Keratinocyte (primary cell): ENCODE measurements around the gene PCCA. TPM values are rescaled to one million over a fixed set of nuclear protein-coding genes. Genes with fewer than 3 reads are reported as not detected.
"Not testable (repeated sequence)": the region's sequence is repeated elsewhere in the genome, so short reads cannot be mapped to it uniquely, and the experiment has no call there.

ENCODE experiments used
- DNase-seq: peaks from one replicate; pipeline ENCODE4 v3.0.0-alpha.2; 2011; ENCODE audit warnings: low read depth, missing footprints, low spot score
- FAIRE-seq: peaks from 2 replicates; lab custom pipeline; 2011; peaks lifted over from hg19 to GRCh38; lab: Jason Lieb, UNC
- H2AFZ ChIP-seq: 2 replicates; pipeline ENCODE4 v1.6.0; 2012; ENCODE audit warnings: low read length, control low read depth, inconsistent platforms; ENCODE audit not compliant: control insufficient read depth
- H3K27ac ChIP-seq: 2 replicates; pipeline ENCODE4 v1.5.1; 2011; ENCODE audit warnings: low read length; ENCODE audit not compliant: control insufficient read depth, insufficient read depth
- H3K27me3 ChIP-seq: 3 replicates; pipeline ENCODE4 v1.6.0; 2011; ENCODE audit warnings: low read length; ENCODE audit not compliant: control insufficient read depth, insufficient read depth; ENCODE audit errors: extremely low read depth
- H3K36me3 ChIP-seq, 2 experiments: 2 replicates in 1 of 2; 3 replicates in 1 of 2; pipeline ENCODE4 v1.5.1; 2011; ENCODE audit warnings: low read length in 2 of 2, mild to moderate bottlenecking in 1 of 2; ENCODE audit not compliant: control insufficient read depth in 2 of 2, insufficient read depth in 2 of 2; ENCODE audit errors: extremely low read depth in 1 of 2
- H3K4me1 ChIP-seq: 3 replicates; pipeline ENCODE4 v1.5.1; 2011; ENCODE audit warnings: low read length; ENCODE audit not compliant: control insufficient read depth, insufficient read depth; ENCODE audit errors: extremely low read depth
- H3K4me2 ChIP-seq: 3 replicates; pipeline ENCODE4 v1.6.0; 2011; ENCODE audit warnings: low read depth, low read length; ENCODE audit not compliant: control insufficient read depth, insufficient read depth; ENCODE audit errors: extremely low read depth
- H3K4me3 ChIP-seq, 3 experiments: fragments of 200-600 bp in 1 of 3; sonication (generic) in 1 of 3; 2 replicates in 2 of 3; 3 replicates in 1 of 3; pipeline ENCODE4 v1.5.1; 2011 to 2016; ENCODE audit warnings: low read length in 3 of 3, mild to moderate bottlenecking in 3 of 3, control low read depth in 2 of 3, inconsistent platforms in 1 of 3, low read depth in 1 of 3, mixed read lengths in 1 of 3, mixed run types in 1 of 3, moderate library complexity in 1 of 3; ENCODE audit not compliant: control insufficient read depth in 2 of 3, insufficient read depth in 2 of 3; ENCODE audit errors: extremely low read depth in 1 of 3
- H3K79me2 ChIP-seq: 2 replicates; pipeline ENCODE4 v1.6.0; 2012; ENCODE audit warnings: low read length; ENCODE audit not compliant: control insufficient read depth, insufficient read depth
- H3K9ac ChIP-seq: 3 replicates; pipeline ENCODE4 v1.6.0; 2011; ENCODE audit warnings: low read length; ENCODE audit not compliant: control insufficient read depth, insufficient read depth; ENCODE audit errors: extremely low read depth
- H3K9me1 ChIP-seq: 3 replicates; pipeline ENCODE4 v1.6.0; 2011; ENCODE audit warnings: low read length; ENCODE audit not compliant: control insufficient read depth, insufficient read depth; ENCODE audit errors: extremely low read depth
- H3K9me3 ChIP-seq: 2 replicates; pipeline ENCODE4 v1.5.1; 2012; ENCODE audit warnings: low read depth, low read length; ENCODE audit not compliant: control insufficient read depth
- H4K20me1 ChIP-seq: 3 replicates; pipeline ENCODE4 v1.6.0; 2011; ENCODE audit warnings: low read length; ENCODE audit not compliant: control insufficient read depth, insufficient read depth; ENCODE audit errors: extremely low read depth
- CTCF ChIP-seq, 3 experiments: IDR thresholded peaks in 1 of 3; conservative IDR thresholded peaks in 1 of 3; optimal IDR thresholded peaks in 1 of 3; 2 replicates in 2 of 3; 3 replicates in 1 of 3; pipeline versions ENCODE3 to v1.5.1; 2011; ENCODE audit warnings: low read length in 3 of 3, mild to moderate bottlenecking in 3 of 3, moderate library complexity in 2 of 3, control low read depth in 1 of 3, inconsistent platforms in 1 of 3; ENCODE audit not compliant: insufficient read depth in 2 of 3; ENCODE audit errors: extremely low read depth in 1 of 3
- EZH2 ChIP-seq: IDR thresholded peaks from one replicate; pipeline ENCODE4 v1.6.1; 2012; ENCODE audit warnings: inconsistent platforms, mild to moderate bottlenecking, low read length, moderate library complexity
- dilution Hi-C: fragments of 300-500 bp; cut with MboI; formaldehyde crosslinking; loops from one replicate; pipeline ENCODE4 v1.7.0; 2020; ENCODE audit warnings: low sequenced_read_pairs; ENCODE audit not compliant: extremely low pct_ligation_motif_present
- polyA plus RNA-seq, 5 experiments: library from polyadenylated mRNA; depleted of rRNA in 3 of 5; stranded (reverse) in 3 of 5; stranded (forward) in 1 of 5; unstranded in 1 of 5; fragments of >200 nt; gene quantifications; 1 replicate in 1 of 5; 2 replicates in 3 of 5; 3 replicates in 1 of 5; pipeline versions ENCODE4 v1.2.1 to v1.2.3, GENCODE V29; 2011 to 2012; ENCODE audit warnings: missing spikeins in 2 of 5, low read depth in 1 of 5, low replicate concordance in 1 of 5

Gene PCCA
- polyA plus RNA-seq, 1 donor (not counting 4 experiments of a cell fraction or from before 2014, with no cell fraction given) = 8.1 TPM

DNA sequence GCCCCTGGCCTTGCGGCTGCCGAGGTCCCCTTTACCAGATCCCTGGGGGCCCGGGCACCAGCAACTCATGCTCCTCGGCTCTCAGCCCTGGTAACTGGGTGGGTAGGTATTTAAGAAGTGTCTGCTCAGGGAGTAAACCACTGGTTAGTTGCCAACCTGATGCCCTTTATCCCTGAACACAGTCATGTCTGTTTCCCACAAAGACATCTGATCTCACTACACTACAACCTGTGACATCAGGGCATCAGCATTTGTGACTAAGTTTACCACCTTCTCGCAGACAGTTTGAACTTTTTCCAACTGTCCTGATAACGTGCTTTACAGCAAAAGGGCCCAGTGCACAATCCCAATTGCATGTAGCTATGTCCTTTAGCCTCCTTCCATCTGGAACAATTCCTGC, 477.6 kb downstream of the PCCA start:
- Histone ChIP-seq H2AFZ (no peak overlapping the region), H4K20me1 (no peaks in the 10 kb centered on the region), H3K4me1 (no peaks in the 10 kb centered on the region), H3K9me1 (no peaks in the 10 kb centered on the region), H3K4me3 (no peak overlapping the region), H3K27ac (no peak overlapping the region), H3K4me2 (no peak overlapping the region), H3K9ac (no peak overlapping the region), H3K9me3 (no peaks in the 10 kb centered on the region), H3K27me3 (no peaks in the 10 kb centered on the region), H3K36me3 (no peaks in the 10 kb centered on the region), H3K79me2 (no peaks in the 10 kb centered on the region)
- DNase-seq = no peak
- FAIRE-seq = no peak
- TF ChIP-seq CTCF (optimal IDR thresholded peaks at IDR 0.05 in 1 of 3, IDR thresholded peaks at IDR 0.05 in 1 of 3, conservative IDR thresholded peaks at IDR 0.05 in 1 of 3; ENCODE audit: extremely low read depth in 1 of 3, insufficient read depth in 2 of 3, low read length in 3 of 3) (no peak), EZH2 (no peak)
- dilution Hi-C loops = no loop called here

- dilution Hi-C loops = no loop called here
- no peak overlapping the region for H3K27ac ChIP-seq
- FAIRE-seq (peak; percentile 46), DNase-seq (peak; percentile 44)
- H2AFZ ChIP-seq = no peak overlapping the region
- H3K79me2 ChIP-seq = no peaks in the 10 kb centered on the region
- no peaks in the 10 kb centered on the region for H3K27me3 ChIP-seq
- H3K9ac ChIP-seq = no peak overlapping the region
- no peaks in the 10 kb centered on the region for H3K9me1 ChIP-seq
- H4K20me1 ChIP-seq = no peaks in the 10 kb centered on the region
- TF ChIP-seq EZH2 (no peak), CTCF (optimal IDR thresholded peaks at IDR 0.05 in 1 of 3, IDR thresholded peaks at IDR 0.05 in 1 of 3, conservative IDR thresholded peaks at IDR 0.05 in 1 of 3; ENCODE audit: extremely low read depth in 1 of 3, insufficient read depth in 2 of 3, low read length in 3 of 3) (peak; percentile 74 to 84 (median 83))
- H3K4me2 ChIP-seq = no peak overlapping the region
- no peaks in the 10 kb centered on the region for H3K4me1 ChIP-seq
- H3K36me3 ChIP-seq = no peaks in the 10 kb centered on the region
- no peak overlapping the region for H3K4me3 ChIP-seq
- no peaks in the 10 kb centered on the region for H3K9me3 ChIP-seq
Measured at GRCh38 chr13:100573121-100573520, 484.2 kb downstream of the PCCA start.

DNA sequence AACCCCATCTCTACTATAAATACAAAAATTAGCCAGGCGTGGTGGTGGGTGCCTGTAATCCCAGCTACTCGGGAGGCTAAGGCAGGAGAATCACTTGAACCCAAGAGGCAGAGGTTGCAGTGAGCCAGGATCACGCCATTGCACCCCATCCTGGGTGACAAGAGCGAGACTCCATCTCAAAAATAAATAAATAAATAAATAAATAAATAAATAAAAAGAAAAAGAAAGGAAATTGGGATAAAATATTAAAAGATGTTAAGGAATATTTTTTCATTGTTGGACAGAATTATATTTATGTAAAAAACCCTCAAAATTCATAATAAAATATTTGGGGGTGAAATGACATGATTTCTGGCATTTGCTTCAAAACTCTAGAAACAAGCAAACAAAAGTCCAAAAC, 488.3 kb downstream of the PCCA start:
- H2AFZ ChIP-seq, H3K27ac ChIP-seq, H3K9me3 ChIP-seq, H3K4me1 ChIP-seq, H3K9me1 ChIP-seq, H3K27me3 ChIP-seq, H3K9ac ChIP-seq, H3K36me3 ChIP-seq, H4K20me1 ChIP-seq, DNase-seq, H3K79me2 ChIP-seq, dilution Hi-C loops, H3K4me2 ChIP-seq, H3K4me3 ChIP-seq, FAIRE-seq: not testable (repeated sequence)
